Stimulated activated CD8-positive, alpha-beta memory T cell treated with anti-CD3 and anti-CD28 coated beads, Interleukin-15, amount 100 ng/mL, for 48 hours (primary cell): Measurements from ENCODE around the gene ROBO3.
A peak's percentile ranks its signal among the peaks of the same experiment; 100 is the strongest.

Source experiments
- DNase-seq, 2 donors: peaks; one replicate each; pipeline ENCODE4 v3.0.0-alpha.2; 2020; ENCODE audit warnings: low read depth in 2 of 2

Gene ROBO3

DNA sequence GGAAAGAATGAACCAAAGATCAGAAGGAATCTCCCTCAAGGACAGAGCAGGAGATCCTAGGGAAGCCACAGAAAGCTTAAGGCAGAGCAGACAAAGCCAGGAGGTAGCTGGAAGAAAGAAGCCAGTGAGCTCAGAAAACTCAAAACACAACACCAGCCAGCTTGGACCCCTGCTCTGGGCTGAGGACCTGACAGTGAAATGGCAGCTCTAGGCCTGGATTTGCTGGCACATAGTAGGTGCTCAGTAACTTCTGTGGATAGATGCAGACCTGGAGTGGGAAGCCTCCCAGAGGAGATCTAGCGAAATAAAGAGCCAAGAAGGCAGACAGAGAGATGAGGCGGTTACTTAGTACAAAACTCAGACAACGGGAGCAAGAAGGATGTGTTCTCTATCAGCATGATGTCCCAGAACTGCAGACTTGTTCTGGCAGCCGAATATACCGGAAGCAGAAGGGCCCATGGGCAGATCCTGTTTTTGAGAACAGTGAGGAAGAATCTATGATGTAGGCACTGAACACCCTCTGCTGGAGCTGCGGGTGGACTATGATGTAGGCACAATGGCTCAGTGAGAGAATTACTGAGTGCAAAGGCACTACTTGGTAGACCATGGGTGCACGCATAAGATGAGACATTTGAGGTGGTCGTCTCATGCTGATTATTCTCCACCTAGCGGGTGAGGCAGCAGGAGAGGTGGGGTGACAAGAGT lies 27.7 kb downstream of the ROBO3 start:
- DNase-seq, result no peak

DNA sequence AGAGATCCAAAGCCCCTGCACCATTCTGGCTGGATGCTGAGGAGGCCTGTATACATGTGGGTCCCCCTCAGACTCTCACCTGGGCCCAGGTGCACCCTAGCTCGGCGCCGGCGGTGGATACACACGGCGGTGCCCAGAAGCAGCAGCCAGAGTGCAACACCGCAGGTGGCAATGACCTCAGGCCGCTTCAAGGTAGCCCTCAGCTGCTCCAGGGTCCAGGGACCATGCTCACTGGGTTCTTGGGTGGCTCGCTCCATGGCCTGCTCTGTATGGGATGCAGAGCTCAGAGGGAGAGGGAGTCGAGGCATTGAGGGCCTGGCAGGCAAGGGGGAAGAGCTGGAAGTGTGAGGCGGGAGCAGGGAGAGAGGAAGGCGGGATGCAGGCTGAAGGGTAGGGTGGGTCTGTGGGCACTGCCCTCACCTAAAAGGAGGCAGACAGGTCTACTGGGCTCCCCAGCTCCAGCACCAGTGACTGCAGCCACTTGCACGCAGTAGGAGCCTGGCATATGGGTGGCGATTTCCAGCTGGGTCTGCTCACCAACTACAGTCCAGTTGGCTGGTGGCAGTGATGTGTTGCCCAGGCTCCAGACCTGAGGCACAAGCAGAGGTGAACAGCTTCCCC lies 28.7 kb downstream of the ROBO3 start:
- DNase-seq, result no peak

DNA sequence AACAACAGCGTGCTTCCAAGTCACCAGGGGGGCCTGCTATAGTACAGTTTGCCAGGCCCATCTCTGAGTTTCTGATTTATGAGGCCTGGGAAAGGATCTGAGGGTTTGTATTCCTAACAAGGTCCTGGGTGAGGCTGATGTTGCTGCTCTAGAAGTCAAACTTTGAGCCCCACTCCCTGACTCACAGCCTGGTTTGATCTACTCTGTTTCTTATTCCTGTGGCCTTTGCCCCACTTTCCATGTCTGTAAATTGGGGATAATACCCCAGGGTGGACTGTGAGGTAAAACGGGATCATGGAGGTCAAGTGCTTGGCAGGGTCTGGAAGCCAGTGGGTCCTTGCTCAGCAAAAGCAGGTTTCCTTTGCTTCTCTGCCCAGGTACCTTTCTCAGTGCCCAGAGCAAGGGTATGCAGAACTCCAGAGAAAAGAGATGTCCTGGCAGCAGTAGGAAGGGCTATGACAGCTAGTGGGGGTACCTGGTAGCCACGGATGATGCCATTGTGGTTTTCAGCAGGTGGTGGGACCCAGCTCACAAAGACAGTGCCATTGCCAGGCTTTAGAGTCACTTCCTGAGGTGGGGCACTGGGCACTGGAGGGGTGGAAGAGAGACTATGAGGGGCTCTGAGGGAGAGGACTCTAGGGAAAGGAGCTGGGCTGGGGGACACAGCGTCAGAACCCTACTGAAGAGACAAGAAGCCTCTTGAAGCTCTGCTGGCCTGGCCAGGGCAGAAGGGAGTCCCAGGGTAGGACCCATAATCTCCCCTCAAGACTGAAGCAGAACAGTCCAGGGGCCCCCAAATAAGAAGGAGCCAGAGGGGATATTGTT lies 29.6 kb downstream of the ROBO3 start:
- DNase-seq, result no peak

DNA sequence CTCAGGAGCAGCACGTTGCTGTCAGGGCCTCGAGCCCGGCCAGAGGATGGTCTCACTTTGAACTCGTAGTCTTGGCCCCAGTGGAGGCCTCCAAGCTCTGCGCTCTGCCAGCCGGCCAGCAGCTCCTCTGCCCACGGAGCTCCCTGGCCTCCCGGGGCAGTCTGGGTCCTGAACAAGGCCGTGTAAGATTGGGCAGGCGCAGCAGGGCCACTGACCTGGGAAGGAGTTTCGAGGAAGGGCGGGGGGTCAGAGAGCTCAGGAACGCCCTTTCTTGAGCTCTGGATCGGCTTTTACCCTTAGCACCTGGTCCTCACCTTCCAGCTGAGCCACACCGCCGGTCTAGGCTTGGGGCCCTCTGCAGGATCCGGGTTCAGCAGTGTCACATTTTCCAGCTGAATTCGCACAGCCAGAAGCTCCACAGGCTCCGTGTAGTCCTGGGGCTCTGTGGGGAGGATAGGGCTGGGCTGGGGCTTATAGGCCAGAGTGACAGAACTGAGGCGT lies 30.3 kb downstream of the ROBO3 start:
- no peak for DNase-seq

DNA sequence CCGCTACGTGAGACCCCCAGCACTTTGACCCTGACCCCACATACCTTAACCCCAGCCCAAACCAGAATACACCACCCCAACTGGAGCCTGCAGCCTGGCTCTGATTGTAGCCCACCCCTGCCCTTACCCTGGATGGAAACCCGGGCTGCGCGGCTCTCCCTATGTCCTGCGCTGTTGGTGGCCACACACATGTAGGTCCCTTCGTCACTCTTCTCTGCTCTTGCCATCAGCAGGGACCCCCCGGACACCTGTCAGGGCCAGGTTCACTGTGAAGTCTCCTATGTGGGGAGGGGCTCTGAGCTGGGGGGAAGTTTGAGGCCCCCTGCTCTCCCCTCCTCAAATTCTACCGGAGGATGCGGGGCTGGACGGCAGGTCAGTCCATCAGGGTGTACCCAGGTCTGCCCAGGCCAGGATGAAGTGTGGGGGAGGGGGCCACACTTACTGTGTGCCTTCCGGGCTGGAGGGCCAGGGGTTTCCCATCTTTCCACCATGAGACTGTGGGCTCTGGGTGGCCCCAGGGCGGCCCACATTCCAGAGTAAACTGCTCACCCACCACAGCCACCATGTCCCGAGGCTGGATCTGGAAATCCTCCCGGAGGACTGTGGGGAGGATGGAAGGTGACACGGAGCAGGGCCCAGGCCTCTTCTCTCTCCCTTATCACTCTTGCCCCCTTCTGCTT lies 31.0 kb downstream of the ROBO3 start:
- no peak for DNase-seq

DNA sequence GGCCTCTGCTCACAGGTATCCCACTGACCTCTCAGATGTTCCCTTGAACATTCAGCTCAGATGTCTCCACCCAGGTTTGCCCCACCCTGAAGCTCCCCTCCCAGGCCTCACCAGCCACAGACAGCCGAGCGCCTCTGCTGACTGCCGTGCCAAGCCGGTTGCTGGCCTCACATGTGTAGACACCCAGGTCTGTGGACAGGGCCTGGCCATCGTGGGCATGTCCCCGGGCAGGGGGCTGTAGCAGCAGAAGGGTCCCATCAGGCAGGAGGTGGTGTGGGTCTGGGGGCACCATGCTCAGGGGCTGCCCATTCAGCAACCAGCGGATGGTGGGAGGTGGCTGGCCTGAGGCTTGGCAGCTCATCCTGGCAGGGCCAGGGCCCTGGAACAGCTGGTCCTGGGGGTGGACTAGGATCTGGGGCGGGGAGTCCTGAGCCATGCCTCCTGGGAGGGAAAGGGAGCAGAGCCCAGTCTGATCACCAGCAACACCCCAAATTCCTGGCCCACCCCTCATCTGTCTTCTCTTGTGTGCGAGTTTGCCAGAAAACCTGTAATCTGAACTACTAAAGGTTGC lies 31.7 kb downstream of the ROBO3 start:
- no peak for DNase-seq

DNA sequence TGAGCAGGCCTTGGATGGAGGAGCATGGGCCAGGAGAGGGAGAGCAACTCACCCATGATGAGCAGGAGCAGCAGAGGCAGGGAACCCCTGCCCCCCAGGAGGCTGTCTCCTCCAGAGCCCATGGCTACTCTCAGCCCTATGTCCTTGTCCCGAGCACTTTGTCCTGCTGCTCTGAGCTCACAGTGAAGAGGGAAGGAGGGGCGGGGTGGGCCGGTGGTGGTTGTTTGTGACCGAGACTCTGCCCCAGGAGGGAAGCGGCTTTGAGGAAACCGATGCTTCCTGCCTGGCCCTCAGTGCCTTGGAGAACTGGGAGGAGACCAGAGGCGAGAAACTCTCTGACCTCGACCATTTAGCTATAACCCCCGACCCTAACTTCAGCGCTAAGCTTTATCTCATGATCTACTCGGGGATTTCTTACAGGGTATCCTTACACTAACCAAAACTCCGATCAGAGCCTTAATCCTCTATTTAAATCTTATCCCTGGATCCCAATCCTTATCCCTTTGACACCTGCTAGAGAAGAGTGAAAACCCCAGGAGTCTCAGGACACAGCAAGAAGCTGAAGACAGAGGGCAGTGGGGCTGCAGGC lies 32.5 kb downstream of the ROBO3 start, which contains the start of gene ROBO4:
Gene ROBO4, minus strand, starts transcription at position 192 of the 589 bp plus-strand sequence. Its CDS starts 70 bp downstream, at position 122.
- DNase-seq, result no peak

DNA sequence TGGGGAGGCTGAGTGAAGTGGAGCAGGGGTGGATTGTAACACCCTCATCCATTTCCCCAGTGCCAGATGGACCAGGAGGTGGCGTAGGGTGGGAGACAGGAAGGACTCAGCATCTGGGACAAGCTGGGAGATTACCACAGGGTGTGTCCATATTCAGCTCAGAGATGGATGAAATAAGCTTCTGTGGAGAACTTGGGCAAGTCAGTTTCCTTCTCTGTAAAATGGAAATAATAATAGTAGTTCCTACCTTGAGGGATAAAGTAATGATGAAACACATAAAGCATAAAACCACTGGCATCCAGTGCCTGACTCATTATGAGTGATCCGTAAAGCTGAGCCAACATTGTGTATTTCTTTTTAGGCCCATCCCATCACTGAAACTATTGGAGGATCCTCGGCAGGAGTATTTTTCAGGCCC lies 33.0 kb downstream of the ROBO3 start:
- DNase-seq, result no peak

DNA sequence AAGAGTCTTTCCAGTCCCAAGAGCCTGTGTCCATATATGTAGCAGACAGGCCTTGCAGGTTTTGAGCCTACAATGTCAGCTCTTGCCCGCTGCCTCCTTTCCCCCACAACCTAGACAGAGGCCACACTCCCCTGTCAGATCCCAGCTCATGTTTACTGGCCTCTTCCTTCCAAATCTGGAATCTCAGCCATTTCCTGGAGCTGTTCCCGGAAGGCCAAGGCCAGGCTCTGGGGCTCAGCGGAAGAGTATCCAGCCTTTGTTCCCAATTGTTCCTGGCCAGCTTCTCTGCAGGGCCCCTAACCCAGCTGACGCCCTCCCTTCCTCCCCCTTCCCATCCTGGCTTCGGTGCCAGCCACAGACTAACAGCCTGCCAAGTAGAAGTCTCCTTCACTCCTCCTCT lies 33.5 kb downstream of the ROBO3 start:
- no peak for DNase-seq

DNA sequence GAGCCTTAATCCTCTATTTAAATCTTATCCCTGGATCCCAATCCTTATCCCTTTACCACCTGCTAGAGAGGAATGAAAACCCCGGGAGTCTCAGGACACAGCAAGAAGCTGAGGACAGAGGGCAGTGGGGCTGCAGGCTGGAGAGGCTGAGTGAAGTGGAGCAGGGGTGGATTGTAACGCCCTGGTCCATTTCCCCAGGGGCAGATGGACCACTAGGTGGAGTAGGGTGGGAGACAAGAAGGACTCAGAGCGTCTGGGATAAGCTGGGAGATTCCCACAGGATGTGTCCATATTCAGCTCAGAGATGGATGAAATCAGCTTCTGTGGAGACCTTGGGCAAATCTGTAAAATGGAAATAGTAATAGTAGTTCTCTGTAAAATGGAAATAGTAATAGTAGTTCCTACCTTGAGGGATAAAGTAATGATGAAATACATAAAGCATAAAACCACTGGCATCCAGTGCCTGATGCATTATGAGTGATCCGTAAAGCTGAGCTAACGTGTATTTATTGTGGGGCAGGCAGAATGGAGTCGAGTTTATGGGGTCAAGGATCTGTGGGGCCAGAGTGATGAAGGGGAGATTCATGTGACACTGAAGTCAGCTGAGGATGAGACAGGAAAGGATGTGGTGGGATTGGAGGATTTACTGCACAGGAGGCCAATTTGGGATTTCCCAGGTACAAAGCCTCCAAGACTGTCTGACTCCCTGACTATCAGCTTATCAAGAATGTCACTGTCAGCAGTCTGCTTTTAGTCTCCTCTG lies 34.3 kb downstream of the ROBO3 start:
- DNase-seq, result no peak

DNA sequence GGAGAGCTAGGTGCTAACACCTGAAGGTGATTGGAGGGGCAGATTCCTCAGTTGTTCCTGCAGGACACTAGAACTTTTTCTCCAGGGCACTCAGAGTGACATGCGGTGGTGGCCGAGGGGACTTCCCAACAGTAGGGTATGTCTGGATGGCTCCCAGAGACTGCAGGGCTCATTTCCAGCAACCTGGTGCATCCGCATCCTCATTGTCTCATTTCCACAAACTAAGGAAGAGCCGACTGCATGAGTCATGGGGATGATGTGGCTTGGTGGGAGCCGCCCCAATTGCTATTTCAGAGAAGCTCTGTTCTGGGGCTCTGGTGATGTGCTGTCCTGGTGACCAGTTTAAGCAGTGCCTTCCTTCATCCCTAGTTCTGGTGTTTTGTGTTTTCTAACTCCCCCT lies 35.2 kb downstream of the ROBO3 start:
- no peak for DNase-seq

DNA sequence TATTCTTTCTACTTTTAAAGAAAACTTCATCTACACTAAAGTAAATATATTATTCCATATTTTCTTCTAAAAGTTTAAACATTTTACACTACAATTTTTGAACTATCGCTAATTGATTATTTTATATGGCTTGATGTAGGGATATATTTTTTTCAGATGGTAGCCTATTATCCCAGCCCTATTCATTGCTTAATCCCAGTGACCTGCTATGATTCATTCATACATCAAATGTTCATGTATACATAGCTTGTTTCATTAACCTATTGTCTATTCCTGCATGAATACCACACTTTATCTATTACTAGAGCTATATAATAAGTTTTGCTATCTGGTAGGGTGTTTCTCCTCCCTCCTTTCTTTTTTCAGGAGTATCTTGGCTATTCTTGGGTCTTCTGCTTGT lies 37.4 kb downstream of the ROBO3 start:
- no peak for DNase-seq

DNA sequence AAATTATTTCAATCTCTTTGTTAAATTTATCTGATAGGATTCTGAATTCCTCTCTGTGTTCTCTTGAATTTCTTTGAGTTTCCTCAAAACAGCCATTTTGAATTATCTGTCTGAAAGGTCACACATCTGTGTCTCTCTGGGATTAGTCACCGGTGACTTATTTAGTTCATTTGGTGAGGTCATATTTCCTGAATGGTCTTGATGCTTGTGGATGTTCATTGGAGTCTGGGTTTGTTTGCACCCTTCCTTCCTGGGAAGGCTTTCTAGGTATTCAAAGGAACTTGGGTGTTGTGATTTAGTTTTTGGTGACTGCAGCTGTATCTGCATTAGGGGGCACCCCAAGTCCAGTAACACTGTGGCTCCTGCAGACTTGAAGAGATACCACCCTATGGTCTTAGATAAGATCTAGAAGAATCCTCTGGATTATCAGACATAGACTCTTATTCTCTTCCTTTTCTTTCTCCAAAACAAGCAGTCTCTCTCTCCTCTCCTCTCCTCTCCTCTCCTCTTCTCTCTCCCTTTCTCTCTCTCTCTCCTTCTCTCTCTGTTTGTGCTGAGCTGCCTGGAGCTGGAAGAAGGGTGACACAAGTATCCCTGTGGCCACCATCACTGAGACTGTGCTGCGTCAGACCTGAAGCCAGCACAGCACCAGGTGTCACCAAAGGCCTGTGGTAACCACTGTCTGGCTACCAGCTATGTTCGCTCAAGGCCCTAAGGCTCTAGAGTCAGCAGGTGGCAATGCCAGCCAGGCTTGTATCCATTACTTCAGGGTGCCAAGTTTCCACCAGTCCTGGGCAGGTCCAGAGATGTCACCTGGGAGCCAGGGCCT lies 50.5 kb downstream of the ROBO3 start:
- DNase-seq, result no peak

DNA sequence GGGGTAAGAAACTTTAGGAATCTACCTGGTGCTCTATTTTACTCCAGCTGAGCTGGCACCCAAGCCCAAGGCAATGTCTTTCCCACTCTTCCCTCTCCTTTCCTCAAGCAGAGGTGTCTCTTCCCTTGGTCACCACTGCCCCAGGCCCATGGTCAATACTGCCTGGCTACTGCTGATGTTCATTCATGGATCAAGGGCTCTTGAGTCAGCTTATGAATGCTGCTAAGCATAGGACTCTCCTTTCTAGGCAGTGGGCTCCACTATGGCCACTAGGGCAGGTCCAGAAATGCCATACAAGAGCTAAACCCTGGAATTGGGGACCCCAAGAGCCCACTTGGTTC lies 51.1 kb downstream of the ROBO3 start:
- no peak for DNase-seq

DNA sequence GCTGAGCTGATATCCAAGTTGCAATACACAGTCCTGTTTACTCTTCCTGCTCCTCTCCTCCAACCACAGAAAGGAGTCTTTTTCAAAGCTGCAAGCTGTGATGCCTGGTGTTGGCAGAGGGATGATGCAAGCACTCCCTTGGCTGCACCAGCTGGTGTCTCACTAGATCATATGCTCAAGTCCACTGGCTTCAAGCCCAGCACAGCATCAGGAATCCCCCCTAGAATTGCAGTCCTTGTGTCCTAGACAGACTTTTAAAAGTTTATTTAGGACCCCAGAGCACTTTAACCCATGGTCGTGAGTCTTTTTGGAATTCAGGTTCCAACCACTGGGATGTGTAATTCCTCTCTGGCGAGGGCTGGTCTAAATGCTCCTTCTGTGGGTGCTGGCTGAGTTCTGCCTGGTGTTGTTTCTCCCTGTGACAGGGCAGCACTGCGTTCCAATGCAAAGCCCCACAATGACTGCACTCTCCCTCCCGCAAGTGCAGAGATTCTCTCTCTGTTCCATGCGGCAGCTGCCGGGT lies 51.9 kb downstream of the ROBO3 start:
- no peak for DNase-seq

DNA sequence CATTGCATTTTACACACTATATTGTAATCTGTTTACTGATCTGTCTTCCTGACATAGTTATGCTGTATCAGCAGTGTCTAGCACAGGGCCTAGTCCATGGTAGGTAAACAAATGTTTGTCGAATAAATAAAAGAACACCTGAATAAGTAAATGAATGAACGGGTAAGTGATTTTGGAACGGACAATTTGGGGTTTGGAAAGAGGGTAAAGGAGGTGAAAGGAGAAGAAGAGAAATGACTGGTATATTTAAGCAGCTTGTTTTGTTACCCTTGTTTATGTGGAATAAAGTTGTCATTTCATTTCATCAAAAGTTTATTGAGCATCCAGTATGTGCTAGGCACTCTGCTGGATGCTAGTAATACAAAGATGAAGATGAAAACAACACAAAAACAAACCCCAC lies 53.7 kb downstream of the ROBO3 start, which contains the start of gene HEPN1:
Gene HEPN1, plus strand, starts transcription at position 301 of the 400 bp plus-strand sequence.
- no peak for DNase-seq

DNA sequence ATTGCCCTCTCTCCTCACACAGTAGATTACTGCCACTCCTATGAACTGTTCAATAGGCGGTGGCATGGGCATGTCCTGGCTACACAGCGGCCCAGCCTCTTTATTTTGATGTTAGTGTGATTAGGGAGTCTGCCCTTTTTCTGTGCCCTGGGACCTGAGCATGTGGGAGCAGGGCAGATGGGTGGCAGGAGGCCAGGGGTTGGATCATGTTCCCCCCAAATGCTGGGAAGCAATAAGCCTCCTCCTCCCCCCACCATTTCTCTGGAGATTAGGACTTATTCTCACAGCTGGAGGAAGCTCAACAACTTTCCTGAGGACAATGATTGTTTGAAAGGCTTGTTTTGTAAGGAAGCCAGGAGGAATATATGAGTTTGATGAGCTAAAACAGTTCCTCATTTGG lies 54.7 kb downstream of the ROBO3 start:
- DNase-seq, result no peak

DNA sequence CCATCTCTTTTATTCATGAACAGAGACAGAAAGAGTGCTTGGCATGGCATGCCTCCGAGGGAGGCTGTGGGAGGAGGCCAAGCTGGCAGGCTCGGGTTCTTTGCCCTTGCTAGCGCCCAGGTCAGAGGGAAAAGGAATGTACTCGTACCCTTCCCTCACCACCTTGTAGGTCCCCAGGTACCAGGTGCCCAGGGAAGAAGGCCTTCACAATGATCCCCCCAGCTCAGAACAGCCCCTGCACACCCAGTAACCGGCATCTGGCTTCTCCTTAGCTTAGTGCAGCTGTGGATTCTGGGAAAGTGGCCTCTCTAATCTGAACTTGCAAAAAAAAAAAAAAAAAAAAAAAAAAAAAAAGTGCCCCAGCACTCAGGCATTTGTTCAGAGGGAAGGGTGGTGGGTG lies 55.1 kb downstream of the ROBO3 start:
- no peak for DNase-seq

DNA sequence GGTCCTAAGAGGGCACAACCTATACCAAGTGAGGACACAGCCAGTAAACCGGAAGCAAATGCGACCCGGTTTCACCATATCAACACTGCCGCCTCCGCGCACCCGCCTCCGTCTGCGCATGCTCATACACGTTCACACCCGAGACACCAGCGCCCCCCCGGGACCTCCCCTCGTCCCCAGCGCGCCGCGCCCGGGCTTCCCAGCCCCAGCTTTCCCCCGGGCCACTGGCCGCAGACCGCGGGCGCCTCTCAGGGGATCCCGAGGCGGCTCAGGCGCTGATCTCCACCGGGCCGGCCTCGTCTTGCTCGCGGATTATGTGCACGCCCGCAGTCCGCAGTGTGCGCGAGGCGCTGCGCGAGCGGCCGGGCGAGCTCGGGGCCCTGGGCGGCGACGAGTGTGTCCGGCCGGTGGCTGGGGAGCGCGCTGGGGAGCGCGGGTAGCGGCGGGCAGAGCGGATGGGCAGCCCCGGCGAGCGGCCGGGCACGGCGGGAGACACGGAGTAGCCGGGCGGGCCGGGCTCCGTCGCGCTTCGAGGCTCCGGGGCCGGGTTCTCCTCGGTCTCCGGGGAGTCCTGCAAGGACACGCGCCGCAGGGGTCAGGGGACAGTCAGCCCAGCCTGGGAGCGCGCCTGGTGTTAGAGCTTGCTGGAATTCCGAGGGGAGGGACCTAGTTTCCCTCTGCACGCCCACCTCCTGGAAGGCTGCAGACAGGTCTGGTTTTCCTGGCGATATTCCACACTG lies 55.8 kb downstream of the ROBO3 start:
- peak; percentile 64 to 69 for DNase-seq
